GM19043 (cell line): Measurements from ENCODE around the gene ANKZF1.
"Not testable (repeated sequence)": the region's sequence is repeated elsewhere in the genome, so short reads cannot be mapped to it uniquely, and the experiment has no call there.

Experiments used
- ATAC-seq: cut with Tn5 transposase; IDR thresholded peaks from one replicate; pipeline ENCODE4 v1.9.1; 2021; ENCODE audit warnings: low read depth; ENCODE audit not compliant: unreplicated experiment

The ANKZF1 gene

GRCh38 chr2:219252900-219253752 lies 23.5 kb downstream of the ANKZF1 start, which contains the start of gene TUBA4B:
Gene TUBA4B, plus strand, starts transcription at chr2:219253243. Its CDS starts 165 bp downstream, at chr2:219253408.
- no peak for ATAC-seq

GRCh38 chr2:219253753-219254589 lies 24.4 kb downstream of the ANKZF1 start, which contains the start of gene TUBA4A:
Gene TUBA4A, minus strand, starts transcription at chr2:219253918. Its CDS starts 60 bp downstream, at chr2:219253858.
- ATAC-seq = peak; percentile 40

GRCh38 chr2:219254590-219255201 lies 25.1 kb downstream of the ANKZF1 start:
- peak; percentile 32 for ATAC-seq

- not testable (repeated sequence) for ATAC-seq
These were observed 29.3 kb downstream of the ANKZF1 start for GRCh38 chr2:219258942-219259341.

- ATAC-seq = no peak
These were observed 31.6 kb downstream of the ANKZF1 start for GRCh38 chr2:219261024-219261855.

- ATAC-seq = no peak
These were observed 36.6 kb downstream of the ANKZF1 start for GRCh38 chr2:219266232-219266631.

GRCh38 chr2:219266886-219267285 lies 37.3 kb downstream of the ANKZF1 start:
- no peak for ATAC-seq

GRCh38 chr2:219268294-219268693 lies 38.7 kb downstream of the ANKZF1 start:
- no peak for ATAC-seq

GRCh38 chr2:219269362-219270054 lies 39.9 kb downstream of the ANKZF1 start:
- no peak for ATAC-seq

GRCh38 chr2:219270055-219270372 lies 40.4 kb downstream of the ANKZF1 start:
- ATAC-seq = no peak

GRCh38 chr2:219271021-219271420 lies 41.4 kb downstream of the ANKZF1 start:
- ATAC-seq = no peak

GRCh38 chr2:219272356-219272755 lies 42.8 kb downstream of the ANKZF1 start:
- ATAC-seq = no peak

GRCh38 chr2:219272995-219273394 lies 43.4 kb downstream of the ANKZF1 start:
- no peak for ATAC-seq

GRCh38 chr2:219273937-219274336 lies 44.3 kb downstream of the ANKZF1 start:
- no peak for ATAC-seq

- ATAC-seq = no peak
These were observed 44.8 kb downstream of the ANKZF1 start for GRCh38 chr2:219274361-219274921.

- peak; percentile 31 for ATAC-seq
These were observed 48.4 kb downstream of the ANKZF1 start for GRCh38 chr2:219277703-219278654.

- ATAC-seq = no peak
These were observed 49.1 kb downstream of the ANKZF1 start for GRCh38 chr2:219278655-219279150.
